SK-N-SH treated with all-trans-retinoic acid at 6 μM for 48 hours (cell line): ENCODE results near the gene CRB3.

Source experiments
- ATAC-seq: fragments of 200-7000 bp; cut with Tn5 transposase; 3 replicates; pipeline ENCODE4 v1.9.1; 2020; ENCODE audit warnings: mild to moderate bottlenecking, moderate library complexity
- ARNTL ChIP-seq: fragments of 450-650 bp; formaldehyde crosslinking; IDR thresholded peaks from 2 replicates; pipeline ENCODE4 v1.5.0; 2020; ENCODE audit warnings: low read depth, mild to moderate bottlenecking, moderate library complexity, borderline replicate concordance
- BACH2 ChIP-seq: fragments of 250-450 bp; sonication (Bioruptor Pico); IDR thresholded peaks from 2 replicates; pipeline ENCODE4 v1.9.0; 2021; ENCODE audit warnings: mild to moderate bottlenecking, borderline replicate concordance
- CREB5 ChIP-seq: fragments of 250-450 bp; sonication (Bioruptor Pico); IDR thresholded peaks from 2 replicates; pipeline ENCODE4 v1.5.1; 2020; ENCODE audit warnings: low read depth, mild to moderate bottlenecking, moderate library complexity
- ESRRG ChIP-seq: fragments of 250-450 bp; sonication (Bioruptor Pico); IDR thresholded peaks from 2 replicates; pipeline ENCODE4 v1.6.1; 2021; ENCODE audit warnings: mild to moderate bottlenecking
- GLIS3 ChIP-seq: fragments of 250-450 bp; sonication (Bioruptor Pico); IDR thresholded peaks from 2 replicates; pipeline ENCODE4 v1.5.0; 2020; ENCODE audit warnings: mild to moderate bottlenecking, moderate library complexity
- ISL1 ChIP-seq: fragments of 250-450 bp; sonication (Bioruptor Pico); IDR thresholded peaks from 2 replicates; pipeline ENCODE4 v2.1.2; 2022; ENCODE audit warnings: mild to moderate bottlenecking, moderate library complexity
- OSR1 ChIP-seq: fragments of 250-450 bp; sonication (Bioruptor Pico); IDR thresholded peaks from 2 replicates; pipeline ENCODE4 v1.8.0; 2022; ENCODE audit warnings: moderate library complexity, mild to moderate bottlenecking, inconsistent platforms
- PATZ1 ChIP-seq: fragments of 250-450 bp; sonication (Bioruptor Pico); IDR thresholded peaks from 2 replicates; pipeline ENCODE4 v1.8.0; 2020; ENCODE audit warnings: mild to moderate bottlenecking, moderate library complexity, borderline replicate concordance
- PPARA ChIP-seq: fragments of 250-450 bp; sonication (Bioruptor Pico); IDR thresholded peaks from 2 replicates; pipeline ENCODE4 v1.5.0; 2020; ENCODE audit warnings: mild to moderate bottlenecking, borderline replicate concordance
- SNAI2 ChIP-seq: fragments of 250-450 bp; sonication (Bioruptor Pico); IDR thresholded peaks from 2 replicates; pipeline ENCODE4 v1.5.0; 2020; ENCODE audit warnings: mild to moderate bottlenecking, moderate library complexity
- TCF4 ChIP-seq: fragments of 250-450 bp; sonication (Bioruptor Pico); IDR thresholded peaks from 2 replicates; pipeline ENCODE4 v1.8.0; 2021; ENCODE audit warnings: mild to moderate bottlenecking, moderate library complexity, borderline replicate concordance
- TOX ChIP-seq: fragments of 250-450 bp; sonication (Bioruptor Pico); IDR thresholded peaks from 2 replicates; pipeline ENCODE4 v1.8.0; 2021; ENCODE audit warnings: mild to moderate bottlenecking, moderate library complexity, borderline replicate concordance
- TSHZ2 ChIP-seq: fragments of 250-450 bp; sonication (Bioruptor Pico); IDR thresholded peaks from 2 replicates; pipeline ENCODE4 v1.5.0; 2020; ENCODE audit warnings: mild to moderate bottlenecking, moderate library complexity
- ZFP3 ChIP-seq: fragments of 250-450 bp; sonication (Bioruptor Pico); IDR thresholded peaks from 2 replicates; pipeline ENCODE4 v1.5.0; 2020; ENCODE audit warnings: mild to moderate bottlenecking, moderate library complexity
- ZNF565 ChIP-seq: fragments of 450-650 bp; formaldehyde crosslinking; conservative IDR thresholded peaks from 2 replicates; pipeline ENCODE4 v1.5.0; 2020; ENCODE audit warnings: low read depth, mild to moderate bottlenecking, moderate library complexity
- ZNF70 ChIP-seq: fragments of 450-650 bp; formaldehyde crosslinking; IDR thresholded peaks from 2 replicates; pipeline ENCODE4 v1.5.0; 2020; ENCODE audit warnings: mild to moderate bottlenecking, moderate library complexity
- ZNF8 ChIP-seq: fragments of 450-650 bp; formaldehyde crosslinking; IDR thresholded peaks from 2 replicates; pipeline ENCODE4 v1.5.0; 2020; ENCODE audit warnings: mild to moderate bottlenecking, moderate library complexity
- TF ChIP-seq, protein P1 (sequence below): fragments of 250-450 bp; sonication (Bioruptor Pico); IDR thresholded peaks from 2 replicates; pipeline ENCODE4 v1.8.0; 2021; ENCODE audit warnings: low read depth, mild to moderate bottlenecking, moderate library complexity, borderline replicate concordance
- TF ChIP-seq, protein P2 (sequence below): fragments of 250-450 bp; sonication (Bioruptor Pico); IDR thresholded peaks from 2 replicates; pipeline ENCODE4 v1.5.1; 2021; ENCODE audit warnings: mild to moderate bottlenecking, moderate library complexity

The CRB3 gene

GRCh38 chr19:6423499-6424194, 40.4 kb upstream of the CRB3 start:
- no peak for TF ChIP-seq GLIS3 (CRISPR knock-in tag)
- TF ChIP-seq OSR1 (CRISPR knock-in tag), result no peak
- no peak for TF ChIP-seq TOX
- TF ChIP-seq, protein P1, sequence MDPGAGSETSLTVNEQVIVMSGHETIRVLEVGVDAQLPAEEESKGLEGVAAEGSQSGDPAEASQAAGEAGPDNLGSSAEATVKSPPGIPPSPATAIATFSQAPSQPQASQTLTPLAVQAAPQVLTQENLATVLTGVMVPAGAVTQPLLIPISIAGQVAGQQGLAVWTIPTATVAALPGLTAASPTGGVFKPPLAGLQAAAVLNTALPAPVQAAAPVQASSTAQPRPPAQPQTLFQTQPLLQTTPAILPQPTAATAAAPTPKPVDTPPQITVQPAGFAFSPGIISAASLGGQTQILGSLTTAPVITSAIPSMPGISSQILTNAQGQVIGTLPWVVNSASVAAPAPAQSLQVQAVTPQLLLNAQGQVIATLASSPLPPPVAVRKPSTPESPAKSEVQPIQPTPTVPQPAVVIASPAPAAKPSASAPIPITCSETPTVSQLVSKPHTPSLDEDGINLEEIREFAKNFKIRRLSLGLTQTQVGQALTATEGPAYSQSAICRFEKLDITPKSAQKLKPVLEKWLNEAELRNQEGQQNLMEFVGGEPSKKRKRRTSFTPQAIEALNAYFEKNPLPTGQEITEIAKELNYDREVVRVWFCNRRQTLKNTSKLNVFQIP (CRISPR knock-in tag), result no peak
- TF ChIP-seq ZFP3, result no peak
- no peak for TF ChIP-seq ZNF70 (CRISPR knock-in tag)
- TF ChIP-seq ESRRG, result no peak
- no peak for TF ChIP-seq PATZ1 (CRISPR knock-in tag)
- no peak for TF ChIP-seq ZNF565 (CRISPR knock-in tag)
- TF ChIP-seq TSHZ2 (CRISPR knock-in tag), result no peak
- TF ChIP-seq, all 23 proteins: peak for 0
- ATAC-seq, result peak; percentile 19

DNA sequence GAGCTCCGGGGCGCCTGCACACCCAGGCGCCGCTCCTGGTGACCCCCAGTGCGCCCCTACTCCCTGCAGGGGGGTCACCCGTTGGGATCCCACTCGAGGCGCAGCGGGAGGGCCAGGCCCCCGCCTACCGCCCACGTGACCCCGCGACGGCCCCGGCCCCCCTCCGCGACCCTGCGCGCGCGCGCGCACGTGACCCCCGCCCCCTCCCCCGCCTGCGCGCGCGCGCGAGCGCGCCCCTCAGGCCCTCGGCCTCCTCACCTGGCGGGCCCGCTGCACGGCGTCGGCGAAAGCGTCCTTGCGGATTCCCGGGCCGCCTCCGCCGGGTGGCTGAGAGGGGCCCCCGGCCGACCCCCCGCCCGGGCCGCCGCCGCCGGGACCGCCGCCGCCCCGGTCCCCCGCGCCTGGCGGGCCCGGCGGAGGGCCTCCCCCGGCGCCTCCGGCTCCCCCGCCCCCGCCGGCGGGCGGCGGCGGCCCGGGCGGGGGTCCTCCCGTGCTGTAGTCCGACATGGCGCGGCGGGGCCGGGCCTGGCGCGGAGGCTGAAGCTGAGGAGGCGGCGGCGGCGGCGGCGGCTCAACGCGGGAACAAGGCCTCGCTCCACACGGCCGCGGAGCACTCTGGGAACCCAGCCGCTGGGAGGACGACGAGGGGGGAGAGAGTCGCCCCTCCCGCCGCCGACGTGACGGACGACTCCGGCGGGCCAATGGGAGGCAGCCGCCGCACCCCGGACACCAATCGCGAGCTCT, 39.7 kb upstream of the CRB3 start, which contains the start of gene KHSRP:
Gene KHSRP, minus strand, starts transcription at position 617 of the 744 bp plus-strand sequence. Its CDS starts 110 bp downstream, at position 507.
- no peak for ATAC-seq

More for the DNA sequence above, 39.7 kb upstream of the CRB3 start, which contains the start of gene KHSRP:
- TF ChIP-seq TSHZ2 (CRISPR knock-in tag), result no peak
- no peak for TF ChIP-seq PPARA (CRISPR knock-in tag)
- no peak for TF ChIP-seq CREB5 (CRISPR knock-in tag)
- no peak for TF ChIP-seq BACH2 (CRISPR knock-in tag)
- no peak for TF ChIP-seq ZFP3
- TF ChIP-seq ZNF565 (CRISPR knock-in tag), result no peak
- TF ChIP-seq GLIS3 (CRISPR knock-in tag), result no peak
- TF ChIP-seq TCF4 (CRISPR knock-in tag), result no peak
- TF ChIP-seq, protein P2, sequence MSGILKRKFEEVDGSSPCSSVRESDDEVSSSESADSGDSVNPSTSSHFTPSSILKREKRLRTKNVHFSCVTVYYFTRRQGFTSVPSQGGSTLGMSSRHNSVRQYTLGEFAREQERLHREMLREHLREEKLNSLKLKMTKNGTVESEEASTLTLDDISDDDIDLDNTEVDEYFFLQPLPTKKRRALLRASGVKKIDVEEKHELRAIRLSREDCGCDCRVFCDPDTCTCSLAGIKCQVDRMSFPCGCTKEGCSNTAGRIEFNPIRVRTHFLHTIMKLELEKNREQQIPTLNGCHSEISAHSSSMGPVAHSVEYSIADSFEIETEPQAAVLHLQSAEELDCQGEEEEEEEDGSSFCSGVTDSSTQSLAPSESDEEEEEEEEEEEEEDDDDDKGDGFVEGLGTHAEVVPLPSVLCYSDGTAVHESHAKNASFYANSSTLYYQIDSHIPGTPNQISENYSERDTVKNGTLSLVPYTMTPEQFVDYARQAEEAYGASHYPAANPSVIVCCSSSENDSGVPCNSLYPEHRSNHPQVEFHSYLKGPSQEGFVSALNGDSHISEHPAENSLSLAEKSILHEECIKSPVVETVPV, result no peak
- no peak for TF ChIP-seq ARNTL (CRISPR knock-in tag)
- TF ChIP-seq SNAI2 (CRISPR knock-in tag), result no peak
- TF ChIP-seq ISL1, result no peak
- no peak for TF ChIP-seq ZNF8
- TF ChIP-seq PATZ1 (CRISPR knock-in tag), result no peak
